Hypothalamus (tissue), 51 donors: ENCODE data around the gene LTA.

Experiments used
- DNase-seq, 51 donors: peaks; one replicate each; lab custom pipeline; 2025; lab: John Stamatoyannopoulos, UW

LTA gene

GRCh38 chr6:31621320-31621939 lies 49.3 kb downstream of the LTA start:
- DNase-seq = peak in 3 of 51 donors; percentile 9 to 52 (median 10)

- DNase-seq = no peak
These were observed 49.9 kb downstream of the LTA start for GRCh38 chr6:31621991-31622390.

GRCh38 chr6:31622684-31623091 lies 50.6 kb downstream of the LTA start:
- no peak for DNase-seq
